Fibroblast of the conjunctiva (primary cell): ENCODE measurements around the gene C4orf50.

Experiments used
- DNase-seq: peaks from one replicate; pipeline ENCODE4 v3.0.0-alpha.2; 2010; ENCODE audit warnings: low read depth

C4orf50 gene

DNA sequence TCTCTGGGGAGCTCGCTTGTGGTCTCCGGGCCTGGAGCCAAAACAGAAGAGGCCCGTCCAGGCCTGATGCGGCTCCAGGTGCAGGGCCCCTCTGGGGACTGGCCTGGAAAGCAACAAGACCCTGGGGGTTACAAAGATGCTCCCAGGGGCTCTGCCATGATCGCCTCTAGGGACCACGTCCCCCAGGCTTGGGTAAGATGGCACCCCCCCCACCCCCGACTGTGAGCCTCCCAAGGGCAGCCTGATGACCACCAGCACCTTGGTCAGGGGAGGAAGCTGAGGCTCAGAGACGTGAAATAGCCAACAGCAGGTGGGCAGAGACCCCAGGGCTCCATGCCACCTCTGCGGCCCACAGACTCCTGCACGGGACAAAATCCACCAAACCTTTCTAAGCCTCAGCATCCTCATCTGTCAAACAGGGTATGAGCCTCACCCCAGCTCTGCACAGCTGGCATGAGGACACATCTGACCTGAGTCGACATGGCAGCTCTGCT, 25.4 kb downstream of the C4orf50 start:
- DNase-seq = no peak

DNA sequence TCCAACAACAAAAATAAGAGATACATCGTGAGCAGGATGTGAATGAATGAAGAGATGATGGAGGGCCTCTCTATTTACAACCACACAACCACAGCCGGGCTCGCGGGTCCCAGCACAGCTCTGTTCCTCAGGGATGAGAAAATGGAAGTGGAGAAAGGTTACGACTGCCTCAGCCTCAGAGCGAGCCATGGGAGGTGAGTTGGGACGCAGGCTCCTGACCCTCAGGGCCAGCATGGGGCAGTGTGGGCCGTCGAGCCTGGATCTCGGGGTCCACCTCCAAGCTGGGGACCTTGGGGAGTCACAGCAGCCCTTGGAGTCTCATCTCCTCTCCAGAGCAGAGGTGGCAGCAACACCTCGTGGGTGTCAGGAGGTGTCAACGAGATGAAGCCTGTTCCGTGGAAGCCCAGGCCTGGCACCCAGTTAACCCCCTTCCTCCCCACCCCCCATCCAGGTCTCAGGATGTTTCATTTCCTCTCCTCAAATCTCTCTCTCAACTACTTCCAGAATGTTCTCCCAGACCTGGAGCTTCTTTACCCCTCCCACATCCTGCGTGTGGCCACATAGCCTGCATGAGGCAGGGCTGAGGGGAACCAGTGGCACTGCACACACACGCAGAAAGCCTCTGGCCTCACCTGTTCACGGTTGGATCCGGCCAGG, 25.9 kb downstream of the C4orf50 start:
- DNase-seq = no peak

DNA sequence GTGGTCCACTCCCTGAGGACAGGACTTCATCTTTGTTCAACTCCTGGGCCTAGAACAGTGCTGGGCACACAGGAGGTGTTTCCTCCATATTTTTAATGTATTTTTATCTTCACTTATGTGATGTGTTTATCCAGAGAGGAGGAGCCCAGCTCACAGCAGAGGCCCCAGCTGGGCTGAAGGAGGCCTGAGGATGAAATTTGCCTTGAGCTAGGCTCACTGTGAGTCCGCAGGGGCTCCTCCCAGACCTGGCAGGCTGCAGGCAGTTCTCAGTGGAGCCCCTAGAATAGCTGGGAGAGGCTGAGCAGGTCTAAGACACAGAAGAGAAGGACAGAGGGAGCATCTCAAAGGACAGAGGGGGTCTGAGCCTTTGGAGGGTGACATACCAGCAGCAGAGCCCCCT, 26.8 kb downstream of the C4orf50 start:
- no peak for DNase-seq

DNA sequence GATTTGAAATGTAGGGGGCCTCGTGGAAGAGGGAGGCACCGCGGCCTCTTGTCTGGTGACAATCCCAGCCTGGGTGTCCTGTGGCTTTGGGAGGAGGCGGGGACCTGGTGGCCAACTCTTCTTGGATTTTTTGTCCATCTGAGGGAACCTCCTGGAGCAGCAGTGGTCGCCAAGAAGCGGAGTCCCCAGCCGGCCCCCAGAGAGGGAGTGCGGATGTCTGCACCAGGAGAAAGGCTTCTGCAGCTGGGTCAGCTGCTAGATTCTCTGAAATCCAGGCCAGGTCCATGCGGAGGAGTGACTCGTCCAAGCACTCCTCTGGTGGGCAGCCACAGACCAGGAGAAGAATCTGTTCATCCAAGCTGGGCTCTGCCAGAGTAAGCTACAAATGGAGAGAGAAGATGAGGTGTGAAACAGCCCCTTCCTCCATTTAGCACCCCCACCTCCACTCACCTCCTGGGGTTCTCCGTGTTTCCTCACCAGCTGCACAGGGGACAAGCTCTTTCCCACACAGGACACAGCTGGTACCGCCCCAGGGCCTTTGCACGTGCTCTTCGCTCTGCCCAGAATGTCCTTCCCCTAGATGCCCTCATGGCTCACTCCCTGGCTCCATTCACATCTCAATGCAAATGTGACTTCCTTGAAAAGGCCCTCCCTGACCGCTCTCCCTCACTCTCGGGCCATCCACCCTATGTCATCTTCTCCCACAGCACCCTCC, 27.6 kb downstream of the C4orf50 start:
- no peak for DNase-seq

DNA sequence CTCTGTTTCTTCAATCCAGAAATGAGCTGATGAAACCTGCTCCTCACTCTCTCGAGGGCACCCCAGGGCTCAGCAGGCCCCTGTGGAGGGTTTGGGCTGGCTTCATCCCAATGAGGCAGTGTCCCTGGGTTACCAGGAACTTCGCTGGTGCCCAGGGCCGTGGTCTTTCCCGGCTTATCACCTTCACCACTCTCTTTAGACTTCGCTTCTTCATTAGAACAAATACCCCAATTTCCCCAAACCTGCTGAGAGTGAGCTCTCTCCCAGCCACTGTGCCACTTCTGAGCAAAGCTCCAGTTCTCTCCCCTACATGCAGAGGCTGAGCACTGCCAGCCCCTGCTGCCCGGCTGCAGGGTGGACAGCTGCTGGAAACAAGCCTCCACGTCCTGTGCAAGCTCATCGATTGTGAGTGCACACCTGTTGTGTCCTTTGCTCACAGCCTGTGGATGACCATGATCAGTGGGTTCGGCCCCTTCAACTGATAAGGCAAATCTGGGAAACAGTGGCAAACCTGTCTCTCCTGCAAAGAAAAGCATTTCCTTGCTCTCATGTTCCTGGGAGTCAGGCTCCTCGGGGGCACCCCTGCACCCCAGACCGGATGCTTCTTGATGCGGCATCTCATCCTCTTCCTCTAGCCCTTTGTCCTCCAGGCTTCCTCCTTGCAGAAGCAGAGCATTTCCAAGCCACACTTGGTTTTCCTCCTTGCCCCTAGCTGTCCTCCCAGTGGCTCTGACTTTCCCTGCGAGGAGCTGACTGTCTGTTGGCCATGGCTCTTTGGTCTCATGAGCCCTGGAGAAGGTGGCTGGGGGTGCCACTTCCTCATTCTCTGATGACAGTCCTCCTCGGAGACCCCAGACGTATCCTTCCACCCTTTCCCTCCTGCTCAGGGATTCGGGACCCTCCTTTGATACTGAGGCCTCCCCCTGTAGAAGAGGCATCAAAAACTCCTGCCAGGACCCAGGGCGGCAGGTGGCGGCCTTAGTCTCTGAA, 28.7 kb downstream of the C4orf50 start:
- DNase-seq = no peak

DNA sequence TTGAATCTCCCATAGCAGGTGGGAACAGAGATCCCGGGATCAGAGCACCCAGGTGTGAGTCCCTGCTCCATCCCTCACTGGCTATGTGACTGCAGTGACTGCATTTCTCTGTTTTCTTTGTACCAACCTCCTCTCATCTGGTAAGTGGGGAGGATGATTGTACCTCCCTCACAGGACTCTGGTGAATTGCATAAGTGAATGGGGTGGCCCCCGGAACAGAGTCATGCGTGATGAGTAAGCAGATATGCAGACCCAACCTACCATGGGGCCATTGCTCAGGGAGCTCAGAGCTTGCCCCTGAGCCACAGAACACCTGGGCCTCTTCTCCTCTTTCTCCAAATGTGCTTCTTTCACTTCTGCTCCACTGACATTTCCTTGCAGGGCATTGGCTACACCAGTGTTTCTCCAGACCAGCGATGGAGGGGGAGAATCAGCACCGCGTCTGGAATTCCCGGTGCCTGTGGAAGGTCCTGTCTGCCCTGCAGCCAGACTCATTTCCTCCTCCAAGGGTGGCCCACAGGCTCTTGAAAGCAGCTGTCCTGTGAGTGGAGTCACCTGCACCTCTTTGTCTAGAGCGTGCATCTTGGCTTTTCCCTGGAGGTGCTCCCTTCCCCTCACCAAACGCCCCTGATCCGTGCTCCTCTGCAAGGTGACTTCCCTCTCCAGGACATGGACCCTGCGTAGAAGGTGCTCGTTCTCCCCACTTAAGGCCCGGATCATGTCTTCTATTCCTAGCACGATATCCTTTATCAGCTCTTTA, 30.0 kb downstream of the C4orf50 start:
- no peak for DNase-seq

DNA sequence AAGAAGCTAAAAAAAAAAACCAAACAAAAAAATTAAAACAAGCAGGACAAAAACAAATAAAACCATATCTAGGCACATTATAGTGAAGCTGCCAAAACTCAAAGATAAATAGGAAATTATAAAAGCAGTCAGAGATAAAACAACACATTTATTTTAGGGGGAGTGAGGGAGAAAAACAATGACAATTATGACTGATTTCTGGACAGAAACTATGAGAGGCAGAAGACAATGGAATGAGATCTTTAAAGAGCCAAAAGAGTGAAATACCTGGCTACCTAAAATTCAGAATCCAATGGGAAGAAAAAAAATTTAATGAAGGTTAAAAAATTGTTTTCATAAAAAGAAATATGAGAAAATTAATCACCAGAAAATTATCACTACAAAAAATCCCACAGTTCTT, 33.4 kb downstream of the C4orf50 start:
- no peak for DNase-seq

DNA sequence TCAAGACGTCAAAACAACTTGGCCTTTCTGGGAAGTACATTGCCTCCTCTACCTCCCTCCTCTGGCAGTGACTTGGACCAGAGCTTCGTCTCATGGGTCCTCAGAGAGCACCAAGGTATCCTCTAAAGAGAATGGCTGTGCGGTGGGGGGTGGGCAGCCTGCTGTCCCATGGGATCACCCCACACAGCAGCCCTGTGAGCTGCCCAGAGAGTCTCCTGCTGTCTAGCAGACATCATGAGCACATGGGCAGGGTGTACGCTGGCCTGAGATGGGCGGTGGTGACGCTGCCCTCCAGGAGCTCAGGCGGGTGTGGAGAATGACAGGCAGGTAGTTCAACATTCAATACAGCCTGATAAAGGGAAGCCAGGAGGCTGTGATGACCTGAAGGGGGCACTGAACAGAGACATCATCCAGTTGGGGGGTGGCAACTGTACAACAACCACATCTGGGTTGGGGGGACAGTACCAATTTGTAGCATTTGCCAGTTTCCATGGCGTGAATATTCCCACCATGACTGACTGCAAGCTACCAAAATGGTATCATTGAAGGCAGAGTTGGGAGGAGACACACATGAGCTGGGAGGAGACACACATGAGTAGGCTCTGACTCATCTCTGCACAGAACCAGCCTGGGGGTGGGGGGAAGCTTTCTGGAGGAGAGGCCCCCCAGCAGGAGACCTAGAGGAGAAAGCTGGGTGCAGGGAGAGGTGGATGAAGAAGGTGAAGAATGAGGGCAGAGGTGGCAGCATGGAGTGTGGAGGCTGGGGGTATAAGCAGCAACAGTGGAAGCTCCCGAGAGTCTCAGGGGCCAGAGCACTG, 35.9 kb downstream of the C4orf50 start:
- DNase-seq = no peak

DNA sequence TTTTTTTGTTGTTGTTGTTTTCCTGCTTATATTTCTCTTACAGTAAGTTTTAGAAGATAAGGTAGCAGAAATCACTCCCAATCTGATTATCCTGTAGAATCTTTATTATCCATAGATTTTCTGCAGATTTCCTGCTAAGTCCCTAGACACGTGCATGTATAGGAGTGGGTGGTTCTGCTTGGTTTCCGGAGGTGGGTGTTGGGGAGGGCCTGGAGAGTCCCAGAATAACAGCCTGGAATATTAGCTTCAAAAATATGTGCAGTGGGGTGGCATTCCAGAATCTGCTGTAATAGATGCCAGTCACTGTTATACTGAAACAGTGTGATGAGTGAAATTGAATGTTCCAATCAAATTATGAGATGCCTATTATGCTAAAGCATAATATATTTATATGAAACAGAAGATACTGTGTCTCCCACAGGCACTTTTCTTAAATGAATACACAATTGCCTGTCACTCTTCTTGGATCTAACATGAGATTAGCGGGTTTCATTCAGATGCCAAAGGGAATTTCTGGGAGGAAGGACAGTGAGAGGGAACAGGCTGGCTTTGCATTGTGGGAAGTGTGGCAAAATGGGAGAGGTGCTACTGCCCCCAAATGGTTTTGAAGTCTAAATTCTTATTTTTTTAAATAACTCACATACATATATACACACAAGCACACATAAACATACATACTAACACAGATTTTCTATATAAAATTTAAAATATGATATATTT, 37.6 kb downstream of the C4orf50 start:
- no peak for DNase-seq

DNA sequence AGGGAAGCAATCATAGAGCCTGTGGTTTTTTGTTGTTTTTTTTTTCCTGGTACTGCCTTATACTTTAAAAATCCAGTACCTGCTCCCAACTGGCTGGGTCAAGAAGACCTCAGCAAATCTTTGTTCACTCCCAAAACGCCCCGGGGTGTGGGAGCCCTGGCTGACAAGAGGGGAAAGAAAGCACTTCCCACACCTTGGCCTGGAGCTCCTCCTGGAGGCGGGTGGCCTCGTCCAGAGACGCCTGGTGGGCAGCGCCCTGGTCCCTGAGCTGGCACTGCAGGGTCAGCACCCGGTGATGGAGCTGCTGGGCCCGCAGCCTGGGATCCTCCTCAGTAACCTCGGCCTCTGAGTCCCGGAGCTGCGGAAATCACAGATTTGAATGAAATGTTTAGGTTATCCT, 38.2 kb downstream of the C4orf50 start:
- DNase-seq = no peak

DNA sequence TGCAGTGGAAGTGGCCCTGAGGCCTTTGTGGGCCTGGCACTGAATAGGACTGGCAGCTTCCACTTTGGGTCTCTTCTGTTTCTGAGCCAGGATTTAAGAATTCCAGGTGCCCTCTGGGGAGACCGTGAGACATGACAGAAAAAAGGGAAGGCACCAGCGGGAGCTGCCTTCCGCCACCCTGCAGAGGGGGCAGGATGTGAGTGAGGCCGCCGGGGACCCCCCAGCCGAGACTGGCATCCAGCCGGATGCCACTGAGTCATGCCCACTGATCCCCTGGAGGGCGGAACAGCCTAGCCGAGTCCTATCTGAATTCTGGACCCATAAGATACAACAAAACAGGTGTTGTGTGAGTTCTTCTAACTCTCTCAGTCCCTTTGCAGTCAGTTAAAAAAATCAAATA, 41.3 kb downstream of the C4orf50 start:
- DNase-seq = no peak

DNA sequence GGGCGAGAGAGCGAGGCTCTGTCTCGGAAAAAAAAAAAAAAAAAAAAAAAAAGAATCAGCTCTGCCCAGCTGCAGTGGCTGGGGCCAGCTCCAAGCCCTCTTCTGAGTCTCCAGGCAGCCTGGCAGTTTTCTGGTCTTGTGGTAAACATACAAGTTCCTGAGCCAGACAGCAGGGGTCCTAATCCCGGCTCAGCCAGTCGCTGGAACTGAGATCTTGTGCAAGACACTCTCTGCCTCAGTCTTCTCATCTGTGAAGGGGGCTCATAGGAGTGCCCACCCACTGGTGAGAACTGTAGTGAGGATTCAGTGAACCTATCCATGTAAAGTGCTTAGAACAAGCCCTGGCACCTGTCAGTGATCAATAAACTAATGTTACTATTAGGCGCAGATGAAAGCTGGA, 41.8 kb downstream of the C4orf50 start:
- DNase-seq = no peak

DNA sequence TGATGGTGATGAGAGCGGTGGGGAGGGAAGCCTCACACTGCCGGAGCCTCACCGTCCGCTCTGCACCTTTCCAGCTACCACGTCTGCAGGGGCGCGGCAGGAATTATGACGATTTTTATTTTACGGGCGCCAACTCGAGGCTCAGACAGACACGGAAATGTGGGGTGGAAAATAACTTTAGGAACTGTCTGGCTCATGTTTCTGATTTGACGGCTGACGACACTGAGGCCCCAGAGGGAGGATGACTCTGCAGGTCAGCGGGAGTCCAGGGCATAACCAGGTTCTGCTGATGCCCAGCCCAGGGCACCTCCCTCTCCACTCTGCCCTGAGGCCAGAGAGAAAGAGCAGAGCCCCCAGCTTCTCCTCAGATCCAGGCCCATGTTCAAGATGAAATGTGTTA, 43.9 kb downstream of the C4orf50 start:
- DNase-seq = no peak

DNA sequence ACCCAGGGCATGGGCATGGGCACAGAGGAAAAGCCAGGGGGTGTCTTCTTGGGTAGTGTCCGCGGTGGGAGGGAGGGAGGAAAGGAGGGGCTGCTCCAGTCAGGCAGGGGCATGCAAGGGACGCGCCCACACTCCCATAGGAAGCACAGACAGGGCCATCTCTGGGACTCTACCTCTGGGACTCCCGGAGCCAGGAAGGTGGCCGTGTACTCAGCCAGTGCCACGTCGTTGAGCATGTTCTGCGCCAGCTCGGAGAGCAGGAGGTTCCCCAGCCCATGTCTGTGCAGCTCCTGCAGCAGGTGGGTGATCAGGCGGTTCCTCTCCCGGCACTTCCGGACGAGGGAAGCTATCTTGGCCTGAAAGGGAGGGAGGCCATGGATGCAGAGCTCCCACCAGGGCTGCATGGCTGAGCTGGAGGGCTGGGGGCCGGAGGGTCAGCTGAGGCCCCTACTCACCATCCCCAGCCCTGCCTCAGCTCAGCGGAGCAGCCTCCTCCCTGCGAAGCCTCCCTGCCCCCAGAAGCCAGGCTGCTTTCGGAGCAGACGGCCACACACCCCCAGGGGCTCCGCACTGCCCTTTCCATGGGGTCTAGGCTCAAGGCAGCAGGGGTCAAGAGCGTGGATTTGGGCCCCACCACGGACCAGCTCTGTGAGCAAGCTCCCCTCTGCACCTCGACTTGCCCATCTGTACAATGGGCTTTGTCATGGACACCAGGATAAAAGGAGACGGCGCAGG, 44.6 kb downstream of the C4orf50 start:
- DNase-seq = no peak

DNA sequence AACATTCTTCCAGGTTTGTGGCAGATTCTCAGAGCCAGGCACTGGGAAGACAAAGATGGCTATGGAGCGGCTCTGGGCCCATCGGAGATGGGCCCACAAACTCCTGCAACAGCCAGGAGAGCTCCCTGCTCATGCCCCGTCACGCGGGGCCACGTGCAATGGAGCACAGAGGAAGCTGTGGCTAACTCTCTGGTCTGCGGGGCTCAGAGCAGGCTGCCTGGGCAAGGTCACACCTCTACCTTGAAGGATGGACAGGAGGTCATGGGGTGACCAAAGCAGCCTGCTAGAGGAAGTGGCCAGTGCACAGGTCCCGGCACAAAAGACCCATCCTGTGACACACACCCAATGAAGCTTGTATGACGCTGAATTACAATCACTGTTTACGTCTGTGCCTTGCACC, 45.2 kb downstream of the C4orf50 start:
- DNase-seq = no peak

DNA sequence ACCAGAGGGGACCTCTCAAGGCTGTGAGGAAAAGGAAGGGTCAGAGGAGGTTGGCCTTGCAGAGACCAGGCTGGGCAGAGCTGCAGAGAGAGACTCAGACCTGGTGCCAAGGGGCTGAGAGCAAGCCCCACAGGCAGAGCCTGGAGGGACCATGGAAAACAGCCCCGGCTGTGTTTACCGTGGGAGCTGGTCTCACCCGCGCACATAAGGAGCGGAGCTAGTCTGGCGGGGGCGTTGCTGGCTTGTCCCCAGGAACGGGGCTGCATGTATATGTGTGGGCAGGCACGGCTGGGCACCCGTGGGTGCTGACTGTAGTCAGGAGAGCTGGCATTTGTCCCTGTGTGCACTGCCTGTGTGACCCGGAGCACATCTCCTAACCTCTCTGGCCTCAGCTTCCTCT, 45.7 kb downstream of the C4orf50 start:
- DNase-seq = no peak

DNA sequence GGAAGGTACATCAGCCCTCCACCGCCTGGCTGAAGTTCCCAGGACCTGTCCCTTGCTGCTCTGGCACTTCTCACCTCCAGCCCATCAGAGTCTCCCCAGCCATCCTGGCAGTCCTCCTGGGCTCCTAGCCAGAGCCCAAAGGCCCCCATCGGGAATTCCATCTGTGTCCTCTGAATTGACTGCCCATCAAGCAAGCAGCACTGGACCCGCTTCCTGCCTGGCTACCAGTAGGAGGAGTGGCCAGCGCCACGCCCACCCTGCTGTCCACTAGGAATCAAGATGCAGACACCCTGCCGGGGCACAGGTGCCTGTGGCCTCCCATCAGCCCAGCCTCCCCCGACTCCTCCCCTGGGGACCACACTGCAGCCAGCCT, 47.2 kb downstream of the C4orf50 start:
- DNase-seq = no peak

DNA sequence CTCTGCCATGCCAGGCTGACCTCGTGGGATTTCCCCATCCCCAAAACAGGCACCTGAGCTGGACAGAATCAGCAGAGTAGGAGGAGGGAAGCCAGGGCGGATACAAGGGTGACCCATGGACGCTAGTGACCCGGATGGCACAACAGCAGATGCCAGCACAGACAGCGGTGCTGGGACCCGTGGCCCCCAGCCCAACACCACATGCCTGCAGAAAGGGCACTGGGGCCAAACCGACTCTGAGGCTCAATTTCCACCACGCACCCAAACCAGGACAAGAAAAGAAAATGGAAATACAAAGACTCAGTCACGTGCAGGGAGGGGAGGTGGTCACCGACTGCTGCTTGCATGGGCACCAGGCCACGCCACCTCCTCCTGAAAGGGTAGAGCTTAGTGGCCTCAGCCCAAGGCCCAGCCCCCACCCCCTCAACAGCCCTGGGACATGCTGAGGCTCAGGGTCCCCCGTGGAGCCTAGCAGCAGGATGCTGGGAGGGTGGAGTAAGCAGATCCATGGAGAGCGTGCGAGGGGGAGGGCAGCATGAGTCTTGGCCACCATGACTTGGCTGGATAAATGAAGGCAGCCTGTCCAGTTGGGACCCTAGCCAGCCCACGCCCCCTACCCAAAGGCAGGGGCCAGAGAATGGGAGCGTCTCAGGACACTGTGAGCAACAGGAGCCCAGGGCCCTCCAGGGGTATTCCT, 47.7 kb downstream of the C4orf50 start:
- DNase-seq = no peak

DNA sequence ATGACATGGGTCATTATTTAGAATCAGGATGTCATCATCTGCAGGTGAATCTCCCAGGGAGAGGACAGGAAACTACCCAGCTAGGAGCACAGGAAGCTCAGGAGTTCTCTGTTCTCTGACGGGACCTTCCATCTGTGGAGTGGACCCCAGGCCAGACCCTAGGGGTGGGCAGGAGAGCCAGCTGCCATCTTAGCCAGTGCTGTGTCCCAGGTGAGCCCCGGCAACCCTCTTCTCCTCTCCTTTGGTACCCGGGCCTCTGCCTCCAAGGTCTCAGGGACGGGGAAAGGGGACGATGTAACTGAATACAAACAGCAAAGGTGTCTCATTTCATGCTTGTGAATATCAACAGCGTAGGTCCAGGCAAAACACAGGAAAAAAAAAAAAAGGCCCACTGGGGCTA, 48.5 kb downstream of the C4orf50 start:
- DNase-seq = no peak
